Dedifferentiated amniotic fluid mesenchymal stem cell (primary cell): Measurements from ENCODE around the gene B3GNT2.
"Not testable (repeated sequence)": the region's sequence is repeated elsewhere in the genome, so short reads cannot be mapped to it uniquely, and the experiment has no call there.

Source experiments
- DNase-seq: peaks from one replicate; pipeline ENCODE4 v3.0.0-alpha.2; 2016; ENCODE audit errors: extremely low spot score

Gene B3GNT2

GRCh38 chr2:62238236-62238635 lies 42.3 kb downstream of the B3GNT2 start:
- DNase-seq: no peak

GRCh38 chr2:62240546-62240945 lies 44.6 kb downstream of the B3GNT2 start:
- DNase-seq: no peak

- DNase-seq: no peak
Measured at GRCh38 chr2:62243983-62244382, 48.1 kb downstream of the B3GNT2 start.

GRCh38 chr2:62248226-62248625 lies 52.3 kb downstream of the B3GNT2 start:
- DNase-seq: no peak

- DNase-seq: no peak
Measured at GRCh38 chr2:62250239-62250638, 54.3 kb downstream of the B3GNT2 start.

GRCh38 chr2:62254424-62255266 lies 58.7 kb downstream of the B3GNT2 start:
- DNase-seq: no peak

- DNase-seq: no peak
Measured at GRCh38 chr2:62257466-62257865, 61.6 kb downstream of the B3GNT2 start.

- DNase-seq: no peak
Measured at GRCh38 chr2:62263076-62263715, 67.3 kb downstream of the B3GNT2 start.

- no peak for DNase-seq
Measured at GRCh38 chr2:62264186-62264585, 68.3 kb downstream of the B3GNT2 start.

- DNase-seq: no peak
Measured at GRCh38 chr2:62265106-62265505, 69.2 kb downstream of the B3GNT2 start.

GRCh38 chr2:62266433-62267038 lies 70.6 kb downstream of the B3GNT2 start:
- DNase-seq: peak; percentile 65

- no peak for DNase-seq
Measured at GRCh38 chr2:62267696-62268095, 71.8 kb downstream of the B3GNT2 start.

GRCh38 chr2:62268681-62269188 lies 72.8 kb downstream of the B3GNT2 start:
- not testable (repeated sequence) for DNase-seq

- DNase-seq: no peak
Measured at GRCh38 chr2:62270728-62271127, 74.8 kb downstream of the B3GNT2 start.
